ENCODE data around the gene EFNB2.

EFNB2 gene

GRCh38 chr13:106525865-106526264 is 9.6 kb downstream of the EFNB2 start:
- no peak for DNase-seq (ENCODE audit: low read depth)

GRCh38 chr13:106524108-106524507 is 11.4 kb downstream of the EFNB2 start:
- DNase-seq (ENCODE audit: low read depth): no peak

GRCh38 chr13:106523576-106523975 is 11.9 kb downstream of the EFNB2 start:
- DNase-seq (ENCODE audit: low read depth): no peak

GRCh38 chr13:106522898-106523525 is 12.4 kb downstream of the EFNB2 start:
- no peak for DNase-seq (ENCODE audit: low read depth)

GRCh38 chr13:106522112-106522705 is 13.3 kb downstream of the EFNB2 start:
- no peak for DNase-seq (ENCODE audit: low read depth)

GRCh38 chr13:106521095-106521799 is 14.2 kb downstream of the EFNB2 start:
- no peak for DNase-seq (ENCODE audit: low read depth)

- no peak for DNase-seq (ENCODE audit: low read depth)
Measured at GRCh38 chr13:106520251-106521054, 15.0 kb downstream of the EFNB2 start.

- DNase-seq (ENCODE audit: low read depth): no peak
Measured at GRCh38 chr13:106518512-106518911, 16.9 kb downstream of the EFNB2 start.

- DNase-seq (ENCODE audit: low read depth): no peak
Measured at GRCh38 chr13:106517109-106517847, 18.2 kb downstream of the EFNB2 start.

GRCh38 chr13:106515635-106516254 is 19.7 kb downstream of the EFNB2 start:
- no peak for DNase-seq (ENCODE audit: low read depth)

GRCh38 chr13:106514928-106515634 is 20.4 kb downstream of the EFNB2 start:
- DNase-seq (ENCODE audit: low read depth): no peak

- DNase-seq (ENCODE audit: low read depth): no peak
Measured at GRCh38 chr13:106513025-106513983, 22.2 kb downstream of the EFNB2 start.

GRCh38 chr13:106507560-106508274 is 27.7 kb downstream of the EFNB2 start:
- peak; percentile 96 for DNase-seq (ENCODE audit: low read depth)

- DNase-seq (ENCODE audit: low read depth): no peak
Measured at GRCh38 chr13:106506286-106506685, 29.2 kb downstream of the EFNB2 start.

GRCh38 chr13:106505732-106506131 is 29.7 kb downstream of the EFNB2 start:
- no peak for DNase-seq (ENCODE audit: low read depth)

- no peak for DNase-seq (ENCODE audit: low read depth)
Measured at GRCh38 chr13:106505295-106505694, 30.2 kb downstream of the EFNB2 start.

- no peak for DNase-seq (ENCODE audit: low read depth)
Measured at GRCh38 chr13:106503730-106504453, 31.6 kb downstream of the EFNB2 start.

GRCh38 chr13:106503272-106503671 is 32.2 kb downstream of the EFNB2 start:
- DNase-seq (ENCODE audit: low read depth): no peak
